Right lobe of liver (tissue), 6 donors: ENCODE results near the gene ZNF594. TPM values are rescaled to one million over a fixed set of nuclear protein-coding genes. Genes with fewer than 3 reads are reported as not detected.
"Not testable (repeated sequence)": the region's sequence is repeated elsewhere in the genome, so short reads cannot be mapped to it uniquely, and the experiment has no call there.

ENCODE experiments used
- ATAC-seq, 4 donors: fragments of 200-7000 bp; cut with Tn5 transposase; one replicate each; pipeline ENCODE4 v1.9.1; 2020; ENCODE audit warnings: mild to moderate bottlenecking in 4 of 4, moderate library complexity in 4 of 4
- DNase-seq, 3 donors: peaks; one replicate each; pipeline ENCODE4 v3.0.0-alpha.2; 2020
- H3K27ac ChIP-seq, 3 donors: fragments of 200-600 bp; one replicate each; pipeline ENCODE4 v1.8.0; 2022
- H3K27me3 ChIP-seq, 2 donors: fragments of 200-600 bp; one replicate each; pipeline ENCODE4 v1.8.0; 2022
- H3K36me3 ChIP-seq, 4 donors: fragments of 200-600 bp; sonication (generic) in 1 of 4; one replicate each; pipeline versions ENCODE4 v1.5.1 to v1.8.0; 2017 to 2022; ENCODE audit warnings: control low read depth in 1 of 4
- H3K4me1 ChIP-seq, 4 donors: fragments of 200-600 bp; sonication (generic) in 1 of 4; one replicate each; pipeline versions ENCODE4 v1.5.1 to v1.8.0; 2017 to 2022; ENCODE audit warnings: control low read depth in 1 of 4
- H3K4me3 ChIP-seq, 3 donors: fragments of 200-600 bp; one replicate each; pipeline ENCODE4 v1.8.0; 2022
- H3K9me3 ChIP-seq, 4 donors: fragments of 200-600 bp; sonication (generic) in 1 of 4; one replicate each; pipeline versions ENCODE4 v1.5.1 to v1.8.0; 2017 to 2022; ENCODE audit warnings: control low read depth in 1 of 4
- CTCF ChIP-seq, 4 donors: fragments of 200-600 bp in 3 of 4; fragments of 450-650 bp in 1 of 4; IDR thresholded peaks; one replicate each; pipeline versions ENCODE4 v1.5.1 to v1.8.0; 2016 to 2022; ENCODE audit warnings: antibody characterized with exemption in 4 of 4, mild to moderate bottlenecking in 2 of 4
- POLR2A ChIP-seq: fragments of 450-650 bp; IDR thresholded peaks from one replicate; pipeline ENCODE4 v1.6.1; 2017; ENCODE audit warnings: antibody characterized with exemption, mild to moderate bottlenecking
- WGBS: methylation state at CpG from one replicate; pipeline ENCODE4 v1.1.6; 2018; ENCODE audit warnings: low coverage, low lambda C conversion rate; ENCODE audit not compliant: insufficient coverage; ENCODE audit errors: missing lambda C conversion rate; 5-methylcytosine and 5-hydroxymethylcytosine counted together
- intact Hi-C, 2 donors: fragments of 100-400 bp; cut with DNase I; formaldehyde crosslinking; loops; one replicate each; pipeline versions ENCODE4 v1.11.2 to v1.14.1; 2022
- total RNA-seq, 6 experiments: library from RNA; depleted of rRNA in 2 of 6; stranded (reverse); fragments of >200 nt in 2 of 6; fragmentation: NEBNext Ultra II Directional in 3 of 6; extraction: Animal tissue kit (Norgen Biotek cat#: 25700) in 3 of 6; gene quantifications; one replicate each; pipeline versions ENCODE4 v1.1.0 to v1.2.4, GENCODE V29; 2016 to 2023
- donor health status: DM: no; HTN: yes; CAD: no.
- donor health status: DM: no; HTN: no; CAD: no.
- donor health status: DM: no; HTN: no; CAD: no.
- donor health status: DM: no; HTN: yes; CAD: no.
- donor health status: DM: no; HTN: yes; CAD: no.

ZNF594 gene
- total RNA-seq, 6 experiments from 2014 or later, result 1.2 to 3.8 (median 2.2) TPM

- H3K4me1 ChIP-seq, result no peaks in the 10 kb centered on the region
- ATAC-seq (no peak), DNase-seq (no peak)
- no peaks in the 10 kb centered on the region for H3K36me3 ChIP-seq
- no peak overlapping the region for H3K4me3 ChIP-seq
- no peak overlapping the region for H3K27ac ChIP-seq
- intact Hi-C loops, result no loop called here
- no peaks in the 10 kb centered on the region for H3K9me3 ChIP-seq
- no peak for TF ChIP-seq POLR2A
- TF ChIP-seq CTCF (IDR thresholded peaks at IDR 0.05), result no peak
- H3K27me3 ChIP-seq, result no peaks in the 10 kb centered on the region
- no CpG with 5 or more reads among the region's 8 CpGs for WGBS
Measured at GRCh38 chr17:5133311-5133710, 58.4 kb downstream of the ZNF594 start.

GRCh38 chr17:5132503-5133225 lies 59.0 kb downstream of the ZNF594 start:
- H3K4me1 ChIP-seq, H3K4me3 ChIP-seq, H3K9me3 ChIP-seq, intact Hi-C loops, H3K36me3 ChIP-seq, H3K27me3 ChIP-seq, H3K27ac ChIP-seq, ATAC-seq, DNase-seq: not testable (repeated sequence)
- WGBS, result 80% methylated on average over 4 of the region's 15 CpGs

GRCh38 chr17:5131799-5132502 lies 59.7 kb downstream of the ZNF594 start:
- ATAC-seq, result not testable (repeated sequence)

GRCh38 chr17:5131146-5131715 lies 60.4 kb downstream of the ZNF594 start:
- DNase-seq (no peak), ATAC-seq (no peak)
- intact Hi-C loops, result no loop called here
- 72% methylated on average over 2 of the region's 7 CpGs for WGBS
- TF ChIP-seq CTCF (IDR thresholded peaks at IDR 0.05) (no peak), POLR2A (no peak)
- Histone ChIP-seq H3K36me3 (no peaks in the 10 kb centered on the region), H3K9me3 (no peaks in the 10 kb centered on the region), H3K27ac (no peak overlapping the region), H3K4me1 (no peaks in the 10 kb centered on the region), H3K27me3 (no peaks in the 10 kb centered on the region), H3K4me3 (no peak overlapping the region)

More at GRCh38 chr17:5131799-5132502, 59.7 kb downstream of the ZNF594 start:
- 84% methylated on average over 8 of the region's 16 CpGs for WGBS
- intact Hi-C loops, H3K9me3 ChIP-seq, H3K27me3 ChIP-seq, H3K4me3 ChIP-seq, H3K36me3 ChIP-seq, H3K27ac ChIP-seq, DNase-seq, H3K4me1 ChIP-seq: not testable (repeated sequence)

- no CpG with 5 or more reads among the region's 5 CpGs for WGBS
- H3K4me3 ChIP-seq, H3K4me1 ChIP-seq, DNase-seq, H3K27ac ChIP-seq, H3K36me3 ChIP-seq, H3K27me3 ChIP-seq, intact Hi-C loops, ATAC-seq, H3K9me3 ChIP-seq: not testable (repeated sequence)
Measured at GRCh38 chr17:5130687-5131086, 61.0 kb downstream of the ZNF594 start.

- H3K4me1 ChIP-seq, DNase-seq, H3K27me3 ChIP-seq, H3K9me3 ChIP-seq, H3K4me3 ChIP-seq, intact Hi-C loops, H3K36me3 ChIP-seq, ATAC-seq, H3K27ac ChIP-seq: not testable (repeated sequence)
- WGBS, result 70% methylated on average over 3 of the region's 10 CpGs
Measured at GRCh38 chr17:5130261-5130660, 61.4 kb downstream of the ZNF594 start.

GRCh38 chr17:5129770-5130169 lies 61.9 kb downstream of the ZNF594 start:
- H3K36me3 ChIP-seq, H3K27me3 ChIP-seq, H3K4me1 ChIP-seq, H3K9me3 ChIP-seq, H3K27ac ChIP-seq, DNase-seq, ATAC-seq, intact Hi-C loops, H3K4me3 ChIP-seq: not testable (repeated sequence)
- WGBS, result 69% methylated on average over 2 of the region's 8 CpGs
